ENCODE data around the gene NCOA6.

- TF ChIP-seq CTCF (IDR thresholded peaks at IDR 0.05; ENCODE audit: low read length) (peak; percentile 88), EZH2 (IDR thresholded peaks at IDR 0.05; ENCODE audit: borderline replicate concordance, low read length) (no peak)
Measured at GRCh38 chr20:34874094-34874654, 48.7 kb upstream of the NCOA6 start.
